Loucy (cell line): ENCODE data around the gene TSPAN3.

Experiments used
- H2AFZ ChIP-seq: fragments of 200-600 bp; sonication (generic); 2 replicates; pipeline ENCODE4 v1.6.0; 2016; ENCODE audit warnings: antibody characterized with exemption, mild to moderate bottlenecking, low read length, moderate library complexity
- H3F3A ChIP-seq: fragments of 200-600 bp; 2 replicates; pipeline ENCODE4 v1.6.0; 2016; ENCODE audit warnings: antibody characterized with exemption, low read depth, mild to moderate bottlenecking
- H3K27me3 ChIP-seq: fragments of 200-600 bp; sonication (generic); 2 replicates; pipeline ENCODE4 v1.6.1; 2014; ENCODE audit warnings: low read length, mild to moderate bottlenecking; ENCODE audit not compliant: insufficient read depth, poor library complexity, severe bottlenecking
- H3K36me3 ChIP-seq: fragments of 200-600 bp; sonication (generic); 2 replicates; pipeline ENCODE4 v1.6.1; 2016; ENCODE audit warnings: low read length; ENCODE audit not compliant: insufficient read depth
- H3K4me1 ChIP-seq: fragments of 200-600 bp; sonication (generic); 2 replicates; pipeline ENCODE4 v1.5.1; 2014; ENCODE audit warnings: low read length, mild to moderate bottlenecking; ENCODE audit not compliant: insufficient read depth, poor library complexity, severe bottlenecking
- H3K4me2 ChIP-seq: fragments of 200-600 bp; sonication (generic); 2 replicates; pipeline ENCODE4 v1.6.0; 2014; ENCODE audit warnings: antibody characterized with exemption, low read length, low read depth, mild to moderate bottlenecking; ENCODE audit not compliant: poor library complexity, severe bottlenecking
- H3K4me3 ChIP-seq: fragments of 200-600 bp; sonication (generic); 2 replicates; pipeline ENCODE4 v1.5.1; 2014; ENCODE audit warnings: low read length, mild to moderate bottlenecking, mixed read lengths; ENCODE audit not compliant: poor library complexity, severe bottlenecking
- H3K79me2 ChIP-seq: fragments of 200-600 bp; sonication (generic); 2 replicates; pipeline ENCODE4 v1.6.1; 2014; ENCODE audit warnings: low read length; ENCODE audit not compliant: insufficient read depth
- H3K9ac ChIP-seq: fragments of 200-600 bp; sonication (generic); 2 replicates; pipeline ENCODE4 v1.6.0; 2014; ENCODE audit warnings: mild to moderate bottlenecking, low read depth, low read length, moderate library complexity; ENCODE audit not compliant: poor library complexity, severe bottlenecking
- H3K9me2 ChIP-seq: fragments of 200-600 bp; sonication (generic); replicated peaks from 2 replicates; pipeline ENCODE4 v1.6.1; 2016; ENCODE audit warnings: low read depth, low read length, mixed read lengths
- H3K9me3 ChIP-seq: fragments of 200-600 bp; sonication (generic); 2 replicates; pipeline ENCODE4 v1.6.1; 2014; ENCODE audit warnings: mild to moderate bottlenecking, antibody characterized with exemption, low read length, low read depth; ENCODE audit not compliant: insufficient read depth
- H4K20me1 ChIP-seq: fragments of 200-600 bp; sonication (generic); 2 replicates; pipeline ENCODE4 v1.6.0; 2014; ENCODE audit warnings: antibody characterized with exemption, low read length, mild to moderate bottlenecking; ENCODE audit not compliant: insufficient read depth, poor library complexity, severe bottlenecking
- EZH2phosphoT487 ChIP-seq: fragments of 200-600 bp; IDR thresholded peaks from 2 replicates; pipeline ENCODE4 v1.6.1; 2018; ENCODE audit warnings: antibody characterized with exemption, mild to moderate bottlenecking, moderate library complexity, borderline replicate concordance
- TF ChIP-seq, protein P1 (sequence below): fragments of 200-600 bp; sonication (generic); conservative IDR thresholded peaks from 2 replicates; pipeline ENCODE4 v1.5.1; 2014; ENCODE audit warnings: mild to moderate bottlenecking, antibody characterized with exemption, low read length

TSPAN3 gene

DNA sequence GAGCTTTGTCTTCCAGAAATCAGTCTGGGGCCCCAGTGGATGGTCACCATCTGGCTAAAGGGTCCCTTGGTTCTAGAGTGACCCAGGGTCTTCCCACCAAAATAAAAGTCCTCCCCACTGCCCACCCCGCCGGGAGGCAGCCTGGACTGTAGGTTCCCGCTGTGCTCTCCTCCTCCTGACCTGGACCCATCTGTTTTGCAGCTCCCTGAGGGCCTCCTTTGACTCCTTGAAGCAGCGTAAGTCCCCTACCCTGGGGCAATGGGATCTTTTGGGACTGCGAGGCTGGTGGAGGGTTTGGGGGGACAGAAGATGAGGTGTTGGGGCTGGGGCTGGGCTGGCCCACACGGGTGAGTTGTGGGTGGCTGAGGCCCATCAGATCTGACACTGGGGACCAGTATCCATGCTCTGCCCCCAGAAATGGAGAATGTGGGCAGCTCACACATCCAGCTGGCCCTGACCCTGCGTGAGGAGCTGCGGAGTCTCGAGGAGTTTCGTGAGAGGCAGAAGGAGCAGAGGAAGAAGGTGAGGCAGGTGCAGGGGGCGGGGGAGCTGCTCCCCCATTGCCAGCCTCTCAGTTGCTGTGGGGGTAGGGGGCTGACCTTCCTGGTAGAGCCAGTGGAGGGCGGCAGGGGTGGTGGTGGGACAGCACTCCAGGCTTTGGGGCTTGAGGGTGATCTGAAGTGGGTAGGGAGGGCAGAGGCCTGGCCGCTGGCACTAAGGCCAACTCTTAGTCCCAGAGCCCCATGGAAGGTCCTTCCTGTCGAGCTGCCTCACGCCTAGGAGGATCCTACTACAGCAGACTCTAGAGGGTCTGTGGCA is 45.6 kb downstream of the TSPAN3 start:
- Histone ChIP-seq H3F3A (no peaks in the 10 kb centered on the region), H3K27me3 (no peaks in the 10 kb centered on the region), H3K4me2 (no peak overlapping the region), H4K20me1 (no peaks in the 10 kb centered on the region), H3K9me3 (no peaks in the 10 kb centered on the region), H2AFZ (no peak overlapping the region), H3K4me3 (no peak overlapping the region), H3K4me1 (peaks cover 13% of the 10 kb centered on the region), H3K79me2 (no peaks in the 10 kb centered on the region), H3K9ac (no peak overlapping the region), H3K9me2 (no peaks in the 10 kb centered on the region), H3K36me3 (no peaks in the 10 kb centered on the region; the same call in 1 of the 2 replicates)
- TF ChIP-seq, protein P1, sequence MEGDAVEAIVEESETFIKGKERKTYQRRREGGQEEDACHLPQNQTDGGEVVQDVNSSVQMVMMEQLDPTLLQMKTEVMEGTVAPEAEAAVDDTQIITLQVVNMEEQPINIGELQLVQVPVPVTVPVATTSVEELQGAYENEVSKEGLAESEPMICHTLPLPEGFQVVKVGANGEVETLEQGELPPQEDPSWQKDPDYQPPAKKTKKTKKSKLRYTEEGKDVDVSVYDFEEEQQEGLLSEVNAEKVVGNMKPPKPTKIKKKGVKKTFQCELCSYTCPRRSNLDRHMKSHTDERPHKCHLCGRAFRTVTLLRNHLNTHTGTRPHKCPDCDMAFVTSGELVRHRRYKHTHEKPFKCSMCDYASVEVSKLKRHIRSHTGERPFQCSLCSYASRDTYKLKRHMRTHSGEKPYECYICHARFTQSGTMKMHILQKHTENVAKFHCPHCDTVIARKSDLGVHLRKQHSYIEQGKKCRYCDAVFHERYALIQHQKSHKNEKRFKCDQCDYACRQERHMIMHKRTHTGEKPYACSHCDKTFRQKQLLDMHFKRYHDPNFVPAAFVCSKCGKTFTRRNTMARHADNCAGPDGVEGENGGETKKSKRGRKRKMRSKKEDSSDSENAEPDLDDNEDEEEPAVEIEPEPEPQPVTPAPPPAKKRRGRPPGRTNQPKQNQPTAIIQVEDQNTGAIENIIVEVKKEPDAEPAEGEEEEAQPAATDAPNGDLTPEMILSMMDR: no peak

DNA sequence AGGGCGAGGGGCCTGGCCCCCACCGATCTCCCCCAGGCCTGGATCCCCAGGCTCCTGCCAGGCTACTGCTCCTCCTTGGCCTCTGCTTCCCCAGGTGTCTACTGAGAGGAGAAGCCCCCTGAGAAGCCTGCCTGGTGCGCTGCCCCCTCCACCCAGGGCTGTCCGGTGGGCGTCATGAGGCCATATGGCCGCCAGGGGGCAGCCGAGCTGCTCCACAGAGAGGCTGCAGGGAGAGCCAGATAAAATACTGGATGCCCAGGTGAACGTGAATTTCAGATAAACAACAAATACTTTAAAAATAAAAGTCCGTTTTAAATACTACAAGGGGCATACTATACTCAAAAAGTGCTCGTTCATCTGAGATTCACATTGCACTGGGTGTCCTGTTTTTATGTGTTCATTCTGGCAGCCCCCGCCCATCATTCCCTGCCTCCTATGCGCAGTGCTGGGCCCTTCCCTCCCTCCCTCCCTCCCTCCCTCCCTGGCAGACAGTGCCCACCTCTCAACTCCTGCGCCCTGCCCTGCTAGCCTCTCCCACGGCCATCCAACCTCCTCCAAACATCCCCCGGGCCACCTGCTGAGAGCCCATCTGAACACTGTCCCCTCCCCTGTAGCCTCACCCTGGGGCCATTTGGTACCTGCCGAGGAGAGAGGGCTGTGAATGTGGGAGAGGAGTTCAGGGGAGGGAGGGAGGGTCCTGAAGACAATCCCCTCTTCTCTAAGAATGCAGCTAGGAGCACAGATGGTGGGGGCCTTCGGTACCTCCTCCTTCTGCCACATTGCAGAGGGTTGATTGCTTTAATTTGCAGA is 46.4 kb downstream of the TSPAN3 start:
- no peaks in the 10 kb centered on the region for H3K9me2 ChIP-seq
- no peak overlapping the region for H3K4me2 ChIP-seq
- no peaks in the 10 kb centered on the region for H3K27me3 ChIP-seq
- H3K4me1 ChIP-seq: peaks cover 16% of the 10 kb centered on the region
- no peak overlapping the region for H3K4me3 ChIP-seq
- TF ChIP-seq EZH2phosphoT487: no peak
- TF ChIP-seq, protein P1: peak; percentile 96
- H3K9ac ChIP-seq: no peak overlapping the region
- H2AFZ ChIP-seq: no peak overlapping the region
- H3K36me3 ChIP-seq: no peaks in the 10 kb centered on the region; the same call in 1 of the 2 replicates
- no peaks in the 10 kb centered on the region for H4K20me1 ChIP-seq
- H3K9me3 ChIP-seq: no peaks in the 10 kb centered on the region
- no peaks in the 10 kb centered on the region for H3K79me2 ChIP-seq
- no peaks in the 10 kb centered on the region for H3F3A ChIP-seq

DNA sequence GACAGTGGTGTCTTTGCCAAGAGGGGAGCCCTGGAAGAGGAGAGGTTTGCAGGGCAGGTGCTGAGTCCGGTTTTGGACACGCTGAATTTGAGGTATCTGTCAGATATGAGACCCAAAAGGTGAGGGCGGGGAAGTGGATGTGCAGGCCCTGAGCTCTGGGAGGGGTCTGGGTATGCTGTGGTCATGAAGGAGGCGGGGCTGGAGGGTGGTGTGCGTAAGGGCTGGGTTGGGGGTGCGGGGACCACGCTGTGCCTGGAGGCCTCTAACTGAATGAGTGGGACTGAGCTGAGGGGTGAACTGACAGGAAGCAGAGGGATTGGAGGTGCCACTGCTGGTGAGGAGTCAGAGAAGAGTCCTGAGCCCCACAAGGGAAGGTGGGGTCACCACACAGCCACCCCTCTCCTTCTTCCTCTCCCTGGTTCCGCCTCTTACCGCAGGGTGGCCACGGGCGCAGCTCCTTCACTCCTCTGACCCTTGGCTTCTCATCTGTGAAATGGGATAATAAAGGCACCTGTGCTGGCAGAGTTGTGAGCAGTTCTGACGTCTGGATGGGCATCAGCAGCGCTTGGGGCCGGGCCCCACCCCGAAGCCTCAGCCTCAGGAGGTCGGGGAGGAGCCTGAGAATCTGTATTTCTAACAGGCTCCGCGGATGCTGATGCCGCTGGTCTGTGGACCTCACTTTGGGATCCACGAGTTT is 47.2 kb downstream of the TSPAN3 start:
- no peak for TF ChIP-seq EZH2phosphoT487
- TF ChIP-seq, protein P1: no peak
- no peaks in the 10 kb centered on the region for H3F3A ChIP-seq
- no peaks in the 10 kb centered on the region for H3K9me3 ChIP-seq
- no peaks in the 10 kb centered on the region for H3K9me2 ChIP-seq
- no peak overlapping the region for H3K9ac ChIP-seq
- no peaks in the 10 kb centered on the region for H3K79me2 ChIP-seq
- no peaks in the 10 kb centered on the region; the same call in 1 of the 2 replicates for H3K36me3 ChIP-seq
- H3K27me3 ChIP-seq: no peaks in the 10 kb centered on the region
- H4K20me1 ChIP-seq: no peaks in the 10 kb centered on the region
- no peak overlapping the region for H3K4me2 ChIP-seq
- no peak overlapping the region for H3K4me3 ChIP-seq
- no peak overlapping the region for H2AFZ ChIP-seq
- peaks cover 16% of the 10 kb centered on the region for H3K4me1 ChIP-seq
